ENCODE measurements around the gene SLC23A3.

DNA sequence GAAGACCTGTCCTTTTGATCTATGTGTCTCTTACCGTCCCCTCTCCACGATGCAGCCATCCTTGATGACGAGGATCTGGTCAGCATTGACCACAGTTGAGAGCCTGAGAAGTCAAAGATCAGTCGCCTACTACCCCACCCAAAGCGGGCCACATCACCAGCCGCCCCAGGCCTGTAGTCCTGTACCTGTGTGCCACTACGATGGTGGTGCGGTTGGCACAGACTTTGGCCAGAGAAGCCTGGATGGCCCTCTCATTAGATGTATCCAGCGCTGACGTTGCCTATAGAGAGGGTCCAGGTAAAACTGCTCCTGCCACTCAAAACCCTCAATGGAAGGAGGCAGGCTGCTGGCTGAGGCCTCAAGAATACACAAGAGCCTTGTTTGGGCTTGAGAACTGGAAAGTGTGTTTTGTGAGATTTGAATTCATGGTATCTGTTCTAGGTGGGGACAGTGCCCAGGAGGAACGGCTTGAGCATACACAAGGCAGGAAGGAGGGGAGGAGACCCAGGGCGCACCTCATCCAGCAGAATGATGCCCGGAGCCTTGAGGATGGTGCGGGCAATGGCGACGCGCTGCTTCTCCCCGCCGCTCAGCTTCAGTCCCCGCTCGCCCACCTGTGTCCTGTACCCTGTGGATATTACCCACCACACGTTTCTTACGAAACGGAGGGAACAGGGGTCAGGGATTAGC is 40.5 kb upstream of the SLC23A3 start:
- TF ChIP-seq EP300 (IDR thresholded peaks at IDR 0.05; ENCODE audit: borderline replicate concordance): no peak
- TF ChIP-seq MAX (IDR thresholded peaks at IDR 0.05): no peak
- TF ChIP-seq CEBPB (IDR thresholded peaks at IDR 0.05): no peak
- no peak for TF ChIP-seq YY1 (IDR thresholded peaks at IDR 0.05; ENCODE audit: low read depth)
- no peak for TF ChIP-seq TCF12 (IDR thresholded peaks at IDR 0.05; ENCODE audit: low read depth)
- TF ChIP-seq REST (IDR thresholded peaks at IDR 0.05; ENCODE audit: low read depth): no peak
- TF ChIP-seq RAD21 (IDR thresholded peaks at IDR 0.05; ENCODE audit: low read depth): no peak
- TF ChIP-seq TEAD4 (IDR thresholded peaks at IDR 0.05): no peak
- TF ChIP-seq USF1 (IDR thresholded peaks at IDR 0.05): no peak
- no peak for TF ChIP-seq NFIC (IDR thresholded peaks at IDR 0.05)
- no peak for TF ChIP-seq EGR1 (IDR thresholded peaks at IDR 0.05)
- no peak for TF ChIP-seq TAF1 (IDR thresholded peaks at IDR 0.05; ENCODE audit: low read depth)

Measured in Ishikawa (cell line).